SK-N-MC (cell line): ENCODE results near the gene PLPP4.

Experiments
- DNase-seq: peaks from one replicate; pipeline ENCODE4 v3.0.0-alpha.2; 2011; ENCODE audit warnings: low read depth, low spot score
- H3K27ac ChIP-seq: fragments of 200-600 bp; sonication (generic); 2 replicates; pipeline ENCODE4 v1.5.1; 2016; ENCODE audit warnings: mixed run types
- H3K36me3 ChIP-seq: fragments of 200-600 bp; sonication (generic); 2 replicates; pipeline ENCODE4 v1.6.1; 2017; ENCODE audit warnings: antibody characterized with exemption, low read length, mixed read lengths; ENCODE audit not compliant: insufficient read depth
- H3K4me3 ChIP-seq: fragments of 200-600 bp; sonication (generic); 2 replicates; pipeline ENCODE4 v1.5.1; 2016
- H3K9ac ChIP-seq: fragments of 200-600 bp; sonication (generic); 2 replicates; pipeline ENCODE4 v1.8.0; 2017; ENCODE audit warnings: mixed run types, mixed read lengths; ENCODE audit not compliant: insufficient read length
- H3K9me3 ChIP-seq: fragments of 200-600 bp; sonication (generic); 2 replicates; pipeline ENCODE4 v1.6.1; 2017; ENCODE audit warnings: low read depth, mild to moderate bottlenecking, antibody characterized with exemption, low read length, moderate library complexity, mixed read lengths
- EZH2 ChIP-seq: fragments of 200-600 bp; sonication (generic); IDR thresholded peaks from one replicate; pipeline ENCODE4 v1.6.1; 2017; ENCODE audit warnings: antibody characterized with exemption
- FOXP2 ChIP-seq: optimal IDR thresholded peaks from 2 replicates; pipeline ENCODE3; 2011; ENCODE audit warnings: mild to moderate bottlenecking, moderate library complexity; ENCODE audit not compliant: insufficient read depth; ENCODE audit errors: extremely low read length, control extremely low read depth
- POLR2AphosphoS5 ChIP-seq: IDR thresholded peaks from 2 replicates; pipeline ENCODE4 v1.6.1; 2012; ENCODE audit warnings: mild to moderate bottlenecking, low read depth, low read length, borderline replicate concordance

The PLPP4 gene

DNA sequence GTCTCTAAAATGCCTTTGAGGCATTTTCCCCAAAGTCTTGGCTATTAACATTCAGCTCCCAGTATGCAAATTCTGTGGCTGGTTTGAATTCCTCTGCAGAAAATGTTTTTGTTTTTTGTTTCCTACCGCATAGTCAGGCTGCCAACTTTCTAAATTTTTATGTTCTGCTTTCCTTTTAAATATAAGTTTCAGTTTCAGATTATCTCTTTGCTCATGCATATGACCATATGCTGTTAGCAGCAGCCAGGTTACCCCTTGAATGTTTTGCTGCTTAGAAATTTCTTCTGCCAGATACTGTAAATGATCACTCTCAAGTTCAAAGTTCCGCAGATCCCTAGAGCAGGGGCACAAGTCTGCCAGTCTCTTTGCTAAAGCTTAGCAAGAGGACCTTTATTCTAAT lies 96.9 kb downstream of the PLPP4 start:
- no peaks in the 10 kb centered on the region for H3K9me3 ChIP-seq
- no peak overlapping the region for H3K4me3 ChIP-seq
- TF ChIP-seq EZH2, result no peak
- TF ChIP-seq POLR2AphosphoS5, result no peak
- TF ChIP-seq FOXP2, result no peak
- no peaks in the 10 kb centered on the region for H3K36me3 ChIP-seq
- H3K27ac ChIP-seq, result no peak overlapping the region
- H3K9ac ChIP-seq, result no peak overlapping the region
- DNase-seq, result no peak

DNA sequence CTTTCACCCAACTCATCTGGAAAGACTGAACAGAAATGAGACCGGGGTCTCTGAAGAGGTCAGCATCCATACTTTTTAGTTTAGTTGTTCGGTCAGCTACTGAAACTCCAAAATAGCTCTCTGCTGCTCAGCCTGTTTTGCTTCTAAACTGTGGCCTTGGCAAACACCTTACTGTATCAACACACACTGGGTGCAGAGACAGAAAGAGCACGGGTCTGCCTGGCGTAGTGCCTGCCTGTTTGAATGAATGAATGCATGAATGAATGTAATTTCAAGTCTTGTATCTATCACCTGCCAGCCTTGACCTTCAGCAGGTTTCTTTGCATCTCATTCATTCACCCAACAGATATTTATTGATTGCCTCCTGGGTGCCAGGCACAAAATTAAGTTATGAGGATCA lies 98.4 kb downstream of the PLPP4 start:
- Histone ChIP-seq H3K36me3 (no peaks in the 10 kb centered on the region), H3K9me3 (no peaks in the 10 kb centered on the region), H3K4me3 (no peak overlapping the region), H3K27ac (no peak overlapping the region), H3K9ac (no peak overlapping the region)
- no peak for TF ChIP-seq FOXP2
- TF ChIP-seq POLR2AphosphoS5, result no peak
- no peak for TF ChIP-seq EZH2
- DNase-seq, result no peak

DNA sequence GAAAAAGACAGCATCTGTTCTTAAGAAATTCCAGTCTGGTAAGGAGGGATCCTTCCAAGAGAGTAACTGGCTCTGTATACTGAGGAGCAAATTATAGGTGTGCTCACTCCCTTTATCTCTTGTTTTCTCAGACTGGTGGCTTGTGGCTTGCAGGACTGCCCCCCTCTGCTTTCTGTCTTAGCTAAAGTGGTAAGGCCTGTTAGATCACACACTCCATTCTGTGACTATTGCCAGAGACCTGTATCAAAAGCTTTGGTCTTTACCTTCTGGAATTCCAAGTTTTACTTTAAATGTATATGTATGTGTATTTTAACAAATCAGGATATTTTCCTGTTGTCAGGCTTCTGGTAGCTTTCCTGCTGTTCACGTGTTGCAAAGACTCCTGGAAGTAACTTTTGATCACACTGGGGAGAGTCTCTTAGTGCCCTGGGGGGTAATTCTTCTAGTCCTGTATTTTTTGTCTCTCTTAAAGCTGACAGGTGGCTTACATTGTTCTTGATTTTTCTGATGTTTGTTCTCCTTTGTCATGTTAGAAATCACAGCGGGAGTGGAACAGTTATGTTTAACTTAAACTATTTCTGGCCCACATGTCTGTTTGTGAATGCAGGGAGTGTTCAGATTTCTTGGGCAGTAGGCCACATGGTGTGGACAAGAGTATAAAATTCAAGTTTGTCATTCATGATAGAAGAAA lies 99.0 kb downstream of the PLPP4 start:
- no peak overlapping the region for H3K9ac ChIP-seq
- H3K36me3 ChIP-seq, result no peaks in the 10 kb centered on the region
- H3K27ac ChIP-seq, result no peak overlapping the region
- H3K9me3 ChIP-seq, result no peaks in the 10 kb centered on the region
- DNase-seq, result no peak
- TF ChIP-seq EZH2, result no peak
- no peak for TF ChIP-seq POLR2AphosphoS5
- TF ChIP-seq FOXP2, result no peak
- H3K4me3 ChIP-seq, result no peak overlapping the region

DNA sequence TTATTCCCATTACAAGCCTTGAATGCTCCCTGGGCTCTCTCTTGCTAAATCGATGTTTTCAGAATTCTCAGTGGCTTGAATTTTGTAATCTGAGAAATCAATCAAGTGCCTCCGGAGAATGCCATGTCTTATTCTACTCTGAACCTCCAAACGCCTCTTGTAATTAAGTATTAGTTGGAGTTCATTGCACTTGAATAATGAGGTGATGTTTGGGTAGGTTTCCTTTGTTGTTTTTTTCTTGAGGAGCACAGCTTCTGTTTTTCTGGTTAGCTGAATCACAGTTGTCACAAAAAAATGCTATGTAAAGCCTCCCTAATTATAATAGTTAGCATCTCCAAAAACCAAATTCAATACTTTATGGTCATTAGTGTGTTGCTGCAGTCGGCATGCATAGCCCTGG lies 100.3 kb downstream of the PLPP4 start:
- no peak overlapping the region for H3K27ac ChIP-seq
- DNase-seq, result no peak
- no peak overlapping the region for H3K9ac ChIP-seq
- no peaks in the 10 kb centered on the region for H3K9me3 ChIP-seq
- no peaks in the 10 kb centered on the region for H3K36me3 ChIP-seq
- H3K4me3 ChIP-seq, result no peak overlapping the region
- TF ChIP-seq EZH2 (no peak), FOXP2 (no peak), POLR2AphosphoS5 (no peak)

DNA sequence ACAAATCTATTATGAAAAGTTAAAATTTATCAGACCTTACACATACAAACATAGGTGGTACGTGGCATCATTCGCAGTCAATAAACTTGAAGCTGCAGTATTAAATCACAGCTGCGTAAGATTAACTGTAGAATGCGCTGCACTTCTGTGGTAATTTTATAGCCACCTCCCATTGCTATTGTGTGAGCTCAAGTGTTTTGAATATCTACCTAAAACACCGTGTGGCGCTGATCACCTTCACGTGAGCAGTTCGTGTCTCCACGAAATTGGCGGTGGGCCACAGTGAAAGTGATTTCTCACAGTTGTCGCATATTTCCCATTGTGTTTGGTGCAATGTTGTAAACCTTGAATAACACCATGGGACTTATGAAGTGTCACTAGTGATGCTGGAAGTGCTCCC lies 102.8 kb downstream of the PLPP4 start:
- Histone ChIP-seq H3K9ac (no peak overlapping the region), H3K36me3 (no peaks in the 10 kb centered on the region), H3K27ac (no peak overlapping the region), H3K4me3 (no peak overlapping the region), H3K9me3 (no peaks in the 10 kb centered on the region)
- no peak for DNase-seq
- TF ChIP-seq EZH2 (no peak), POLR2AphosphoS5 (no peak), FOXP2 (no peak)

DNA sequence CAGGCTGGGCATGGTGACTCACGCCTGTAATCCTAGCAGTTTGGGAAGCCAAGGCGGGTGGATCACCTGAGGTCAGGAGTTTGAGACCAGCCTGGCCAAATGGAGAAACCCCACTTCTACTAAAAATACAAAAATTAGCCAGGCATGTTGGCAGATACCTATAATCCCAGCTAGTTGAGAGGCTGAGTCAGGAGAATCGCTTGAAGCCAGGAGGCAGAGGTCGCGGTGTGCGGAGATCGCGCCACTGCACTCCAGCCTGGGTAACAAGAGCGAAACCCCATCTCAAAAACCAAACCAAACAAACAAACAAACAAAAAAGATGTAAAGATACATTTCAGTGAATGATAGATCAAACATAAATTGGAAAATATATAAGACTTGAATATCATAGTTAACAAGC lies 105.9 kb downstream of the PLPP4 start:
- Histone ChIP-seq H3K9me3 (no peaks in the 10 kb centered on the region), H3K9ac (no peak overlapping the region), H3K4me3 (no peak overlapping the region), H3K36me3 (no peaks in the 10 kb centered on the region), H3K27ac (no peak overlapping the region)
- no peak for DNase-seq
- TF ChIP-seq POLR2AphosphoS5 (no peak), EZH2 (no peak), FOXP2 (no peak)

DNA sequence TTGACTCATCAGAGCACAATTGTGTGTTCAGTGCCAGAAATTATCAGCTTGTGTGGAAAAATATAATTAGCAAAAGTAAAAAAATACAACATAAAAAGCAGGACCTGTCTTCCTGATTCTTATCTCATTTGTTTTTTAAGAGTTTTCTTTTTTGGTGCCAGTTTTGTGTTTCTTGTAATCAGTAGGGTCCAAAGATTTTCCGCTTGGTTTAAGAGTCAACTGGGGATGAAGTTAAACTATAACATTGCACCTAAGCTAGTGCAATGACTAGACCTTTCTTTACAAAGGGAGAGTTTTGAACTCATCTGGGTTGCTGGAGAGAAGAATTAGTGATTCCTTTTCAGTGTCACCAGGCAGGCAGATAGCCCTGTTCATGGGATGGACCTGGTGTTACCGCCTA lies 113.4 kb downstream of the PLPP4 start:
- TF ChIP-seq POLR2AphosphoS5 (no peak), EZH2 (no peak), FOXP2 (no peak)
- Histone ChIP-seq H3K9ac (no peak overlapping the region), H3K4me3 (no peak overlapping the region), H3K9me3 (no peaks in the 10 kb centered on the region), H3K36me3 (no peaks in the 10 kb centered on the region), H3K27ac (no peak overlapping the region)
- no peak for DNase-seq

DNA sequence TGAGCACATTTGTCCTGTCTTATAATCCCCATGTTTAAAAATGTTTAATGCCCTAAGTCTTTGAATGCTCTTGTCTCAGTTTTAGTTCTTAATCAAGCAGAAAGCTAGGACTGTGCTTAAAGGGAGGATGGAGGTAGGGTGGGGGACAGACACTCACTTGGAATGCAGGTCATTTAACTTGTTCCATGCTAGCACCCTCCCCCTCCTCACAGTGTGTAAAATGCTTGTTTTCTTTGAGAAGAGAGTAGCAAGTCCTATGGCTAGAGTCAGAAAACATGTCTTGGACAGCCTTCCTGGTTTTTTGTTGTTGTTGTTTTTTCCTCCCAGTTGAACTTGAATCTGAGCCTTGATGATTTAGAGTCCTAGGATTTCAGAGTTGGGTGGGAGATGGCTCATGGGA lies 114.2 kb downstream of the PLPP4 start:
- H3K36me3 ChIP-seq, result no peaks in the 10 kb centered on the region
- H3K27ac ChIP-seq, result no peak overlapping the region
- H3K9me3 ChIP-seq, result no peaks in the 10 kb centered on the region
- no peak overlapping the region for H3K4me3 ChIP-seq
- no peak overlapping the region for H3K9ac ChIP-seq
- no peak for DNase-seq
- no peak for TF ChIP-seq POLR2AphosphoS5

DNA sequence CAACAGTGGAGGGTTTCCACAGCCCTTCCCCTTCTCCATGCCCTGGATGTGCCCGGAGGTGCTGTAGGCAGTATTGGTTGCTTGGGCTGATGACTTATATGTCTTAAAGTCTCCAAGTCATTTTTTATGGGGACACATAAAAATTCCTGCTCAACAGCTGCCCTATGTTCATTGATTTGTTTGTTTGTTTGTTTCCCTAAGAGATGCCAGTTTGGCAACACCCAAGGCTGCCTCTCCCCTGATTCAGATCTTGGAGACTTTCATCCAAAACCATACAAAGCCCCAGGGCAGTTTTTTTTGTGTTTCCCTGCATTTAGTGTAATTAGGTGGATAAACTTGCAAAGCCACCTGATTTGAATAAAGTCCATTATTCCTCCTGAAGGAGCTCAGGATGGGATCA lies 115.3 kb downstream of the PLPP4 start:
- H3K9me3 ChIP-seq, result no peaks in the 10 kb centered on the region
- no peak overlapping the region for H3K27ac ChIP-seq
- TF ChIP-seq EZH2 (no peak), FOXP2 (no peak), POLR2AphosphoS5 (no peak)
- DNase-seq, result no peak
- no peak overlapping the region for H3K9ac ChIP-seq
- no peak overlapping the region for H3K4me3 ChIP-seq
- H3K36me3 ChIP-seq, result no peaks in the 10 kb centered on the region
